GM23338 (cell line): ENCODE measurements around the gene UCN2. TPM values are rescaled to one million over a fixed set of nuclear protein-coding genes. Genes with fewer than 3 reads are reported as not detected.

Experiments
- ATAC-seq: fragments of 200-7000 bp; cut with Tn5 transposase; 3 replicates; pipeline ENCODE4 v1.9.1; 2020
- DNase-seq: peaks from one replicate; pipeline ENCODE4 v3.0.0-alpha.2; 2015; ENCODE audit warnings: low spot score
- H2AFZ ChIP-seq: fragments of 200-600 bp; sonication (generic); 2 replicates; pipeline ENCODE4 v1.8.0; 2016; ENCODE audit warnings: antibody characterized with exemption, mild to moderate bottlenecking, moderate library complexity
- H3F3A ChIP-seq: fragments of 200-600 bp; sonication (generic); replicated peaks from 2 replicates; pipeline ENCODE4 v1.8.0; 2017; ENCODE audit warnings: antibody characterized with exemption, mixed run types, low read depth
- H3K27ac ChIP-seq: fragments of 200-600 bp; sonication (generic); 2 replicates; pipeline ENCODE4 v1.6.1; 2016; ENCODE audit warnings: low read depth
- H3K27me3 ChIP-seq: fragments of 200-600 bp; sonication (generic); 2 replicates; pipeline ENCODE4 v1.8.0; 2016; ENCODE audit warnings: mild to moderate bottlenecking, mixed run types, moderate library complexity; ENCODE audit not compliant: insufficient read depth
- H3K36me3 ChIP-seq: fragments of 200-600 bp; sonication (generic); 2 replicates; pipeline ENCODE4 v1.8.0; 2016; ENCODE audit warnings: mild to moderate bottlenecking; ENCODE audit not compliant: insufficient read depth
- H3K4me1 ChIP-seq: fragments of 200-600 bp; sonication (generic); 2 replicates; pipeline ENCODE4 v1.8.0; 2016; ENCODE audit warnings: mild to moderate bottlenecking, moderate library complexity; ENCODE audit not compliant: insufficient read depth
- H3K4me2 ChIP-seq: fragments of 200-600 bp; sonication (generic); 2 replicates; pipeline ENCODE4 v1.7.1; 2017; ENCODE audit warnings: mixed run types
- H3K4me3 ChIP-seq: fragments of 200-600 bp; sonication (generic); 2 replicates; pipeline ENCODE4 v1.6.1; 2016; ENCODE audit warnings: mixed run types
- H3K79me2 ChIP-seq: fragments of 200-600 bp; sonication (generic); replicated peaks from 2 replicates; pipeline ENCODE4 v1.8.0; 2017; ENCODE audit warnings: mild to moderate bottlenecking; ENCODE audit not compliant: insufficient read depth
- H3K9me2 ChIP-seq: fragments of 200-600 bp; sonication (generic); 2 replicates; pipeline ENCODE4 v1.8.0; 2017; ENCODE audit not compliant: insufficient read depth
- H4K20me1 ChIP-seq: fragments of 200-600 bp; sonication (generic); replicated peaks from 2 replicates; pipeline ENCODE4 v1.8.0; 2017; ENCODE audit warnings: mild to moderate bottlenecking; ENCODE audit not compliant: insufficient read depth
- H3K27ac Mint-ChIP-seq: 2 replicates; pipeline ENCODE4 v1.8.0; 2020; ENCODE audit warnings: inconsistent platforms, mild to moderate bottlenecking, moderate library complexity, mixed read lengths
- H3K27me3 Mint-ChIP-seq: 3 replicates; pipeline ENCODE4 v1.8.0; 2022; ENCODE audit warnings: low read depth, mild to moderate bottlenecking, moderate library complexity, mixed read lengths, inconsistent platforms; ENCODE audit not compliant: insufficient read depth, poor library complexity
- H3K36me3 Mint-ChIP-seq: 3 replicates; pipeline ENCODE4 v1.8.0; 2021; ENCODE audit warnings: low read depth, mild to moderate bottlenecking, inconsistent platforms, moderate library complexity, mixed read lengths
- H3K4me1 Mint-ChIP-seq: 3 replicates; pipeline ENCODE4 v1.8.0; 2020; ENCODE audit warnings: mild to moderate bottlenecking, inconsistent platforms, mixed read lengths
- H3K4me3 Mint-ChIP-seq: 3 replicates; pipeline ENCODE4 v1.8.0; 2021; ENCODE audit warnings: moderate library complexity, mild to moderate bottlenecking, inconsistent platforms, mixed read lengths
- H3K9me3 Mint-ChIP-seq: 3 replicates; pipeline ENCODE4 v1.8.0; 2020; ENCODE audit warnings: moderate library complexity, mild to moderate bottlenecking, inconsistent platforms, mixed read lengths
- CREB1 ChIP-seq: fragments of 250-450 bp; sonication (Bioruptor Pico); IDR thresholded peaks from 2 replicates; pipeline ENCODE4 v1.5.0; 2020; ENCODE audit warnings: low read depth, mild to moderate bottlenecking, moderate library complexity
- EZH2 ChIP-seq: fragments of 200-600 bp; sonication (generic); IDR thresholded peaks from one replicate; pipeline ENCODE4 v1.8.0; 2017; ENCODE audit warnings: antibody characterized with exemption, mild to moderate bottlenecking, low read depth; ENCODE audit not compliant: unreplicated experiment
- EZH2phosphoT487 ChIP-seq: fragments of 200-600 bp; sonication (generic); IDR thresholded peaks from one replicate; pipeline ENCODE4 v1.8.1; 2018; ENCODE audit warnings: antibody characterized with exemption; ENCODE audit not compliant: unreplicated experiment
- NANOG ChIP-seq: IDR thresholded peaks from 2 replicates; pipeline ENCODE4 v1.6.1; 2016; ENCODE audit warnings: antibody characterized with exemption, borderline replicate concordance
- POLR2AphosphoS5 ChIP-seq: IDR thresholded peaks from 2 replicates; pipeline ENCODE4 v1.6.1; 2016; ENCODE audit warnings: antibody characterized with exemption, low read depth
- STAT1 ChIP-seq: IDR thresholded peaks from one replicate; pipeline ENCODE4 v1.6.1; 2016; ENCODE audit warnings: antibody characterized with exemption; ENCODE audit not compliant: unreplicated experiment
- ZNF114 ChIP-seq: fragments of 250-450 bp; sonication (Bioruptor Pico); IDR thresholded peaks from 2 replicates; pipeline ENCODE4 v1.5.0; 2020; ENCODE audit warnings: mild to moderate bottlenecking, moderate library complexity
- ZNF331 ChIP-seq: fragments of 250-450 bp; sonication (Bioruptor Pico); IDR thresholded peaks from 2 replicates; pipeline ENCODE4 v1.5.0; 2020; ENCODE audit warnings: low read depth, mild to moderate bottlenecking, moderate library complexity
- polyA plus RNA-seq: library from polyadenylated mRNA; unstranded; fragments of >200 nt; fragmentation: Nextera tagmentation; extraction: Ambion mirVana; gene quantifications from 2 replicates; pipeline ENCODE4 v1.2.1, GENCODE V29; 2016
- total RNA-seq: library from RNA; depleted of rRNA; stranded (reverse); fragments of >200 nt; shearing (Covaris generic); gene quantifications from 2 replicates; pipeline ENCODE4 v1.2.3, GENCODE V29; 2014
- TF ChIP-seq, protein P1 (sequence below): IDR thresholded peaks from 2 replicates; pipeline ENCODE4 v1.6.1; 2016; ENCODE audit warnings: antibody characterized with exemption
- TF ChIP-seq, protein P2 (sequence below), 2 experiments: fragments of 200-600 bp in 1 of 2; sonication (generic) in 1 of 2; conservative IDR thresholded peaks; 2 replicates each; pipeline versions ENCODE4 v1.5.1 to v1.6.1; 2016 to 2017; ENCODE audit warnings: antibody characterized with exemption in 2 of 2, low read depth in 2 of 2, mild to moderate bottlenecking in 2 of 2, moderate library complexity in 1 of 2

UCN2 gene
- total and polyA plus RNA-seq, 2 experiments from 2014 or later = 0.17 TPM; not detected in 1

DNA sequence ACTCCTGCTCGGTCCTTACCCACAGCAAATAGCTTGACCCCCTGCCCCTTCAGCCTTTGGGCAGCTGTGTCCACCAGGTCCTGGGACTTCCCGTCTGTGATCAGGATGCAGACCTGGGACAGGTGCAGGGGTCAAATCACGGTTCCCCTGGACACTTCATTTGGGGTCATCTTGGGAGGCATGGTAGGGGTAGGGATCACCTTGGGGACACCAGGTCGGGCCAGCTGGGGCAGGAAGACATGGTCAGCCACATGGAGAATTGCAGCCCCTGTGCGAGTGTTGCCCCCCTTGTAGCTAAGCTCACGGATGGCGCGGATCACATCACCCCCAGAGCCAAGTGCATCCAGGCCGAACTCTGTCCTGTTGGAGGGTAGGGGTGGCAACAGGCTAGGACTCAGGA lies 29.8 kb upstream of the UCN2 start:
- Mint-ChIP-seq H3K27me3 (peaks cover 22% of the 10 kb centered on the region), H3K27ac (no peak overlapping the region), H3K9me3 (no peaks in the 10 kb centered on the region), H3K4me1 (peaks cover 15% of the 10 kb centered on the region), H3K36me3 (peaks cover 6% of the 10 kb centered on the region), H3K4me3 (no peak overlapping the region)
- no peaks in the 10 kb centered on the region; the same call in 1 of the 2 replicates for H4K20me1 ChIP-seq
- H3F3A ChIP-seq = 0 out of 2 replicates have a peak, but pooled peaks cover 7% of the 10 kb centered on the region
- H3K4me3 ChIP-seq = no peak overlapping the region
- ATAC-seq = no peak
- no peaks in the 10 kb centered on the region for H3K9me2 ChIP-seq
- H3K79me2 ChIP-seq = no peaks in the 10 kb centered on the region
- no peak overlapping the region for H3K4me2 ChIP-seq
- peaks cover 11% of the 10 kb centered on the region; the same call in 1 of the 2 replicates for H3K27me3 ChIP-seq
- no peak for DNase-seq
- no peak overlapping the region for H2AFZ ChIP-seq
- TF ChIP-seq EZH2 (no peak), POLR2AphosphoS5 (no peak), ZNF331 (CRISPR knock-in tag) (no peak)
- no peaks in the 10 kb centered on the region for H3K36me3 ChIP-seq
- H3K4me1 ChIP-seq = peaks cover 17% of the 10 kb centered on the region; the same call in 1 of the 2 replicates
- no peak overlapping the region for H3K27ac ChIP-seq

DNA sequence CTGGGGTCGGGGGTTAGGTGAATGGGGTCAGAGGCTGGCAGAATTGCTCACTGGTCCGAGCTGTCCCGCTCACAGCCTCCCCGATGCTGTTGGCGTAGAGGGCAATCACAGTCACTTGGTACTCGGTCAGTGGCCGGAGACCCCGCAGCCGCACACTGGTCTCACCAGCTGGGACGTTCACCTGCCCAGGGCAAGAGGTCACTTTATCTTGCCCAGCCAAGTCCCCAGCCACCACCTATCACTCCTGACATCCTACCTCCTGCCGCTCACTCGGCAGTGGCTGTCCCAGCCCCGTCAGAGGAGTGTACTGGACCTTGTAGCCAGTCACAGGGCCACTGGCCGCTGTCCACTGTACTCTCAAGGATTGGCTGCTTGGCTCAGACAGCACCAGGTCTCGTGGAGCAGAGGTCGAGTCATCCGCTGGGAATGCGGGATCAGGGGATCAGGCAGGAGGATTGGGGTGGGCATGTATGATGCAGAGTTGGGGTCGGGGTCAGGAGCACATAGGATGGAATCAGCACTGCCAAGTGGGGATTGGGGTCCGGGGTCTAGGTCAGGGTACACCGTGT lies 29.0 kb upstream of the UCN2 start:
- DNase-seq (no peak), ATAC-seq (no peak)
- Histone ChIP-seq H3F3A (0 out of 2 replicates have a peak, but pooled peaks cover 7% of the 10 kb centered on the region), H3K9me2 (no peaks in the 10 kb centered on the region), H3K27me3 (peaks cover 11% of the 10 kb centered on the region; the same call in 1 of the 2 replicates), H3K4me1 (peaks cover 17% of the 10 kb centered on the region; the same call in 1 of the 2 replicates), H3K79me2 (no peaks in the 10 kb centered on the region), H3K27ac (no peak overlapping the region), H3K36me3 (no peaks in the 10 kb centered on the region), H3K4me2 (no peak overlapping the region), H3K4me3 (no peak overlapping the region), H4K20me1 (no peaks in the 10 kb centered on the region; the same call in 1 of the 2 replicates), H2AFZ (no peak overlapping the region)
- Mint-ChIP-seq H3K27ac (no peak overlapping the region), H3K36me3 (peaks cover 6% of the 10 kb centered on the region), H3K27me3 (peaks cover 22% of the 10 kb centered on the region), H3K9me3 (no peaks in the 10 kb centered on the region), H3K4me3 (no peak overlapping the region), H3K4me1 (peaks cover 21% of the 10 kb centered on the region)
- TF ChIP-seq CREB1 (no peak), ZNF114 (CRISPR knock-in tag) (no peak), EZH2phosphoT487 (no peak), STAT1 (no peak), EZH2 (no peak), NANOG (no peak), ZNF331 (CRISPR knock-in tag) (no peak)
- TF ChIP-seq, protein P1, sequence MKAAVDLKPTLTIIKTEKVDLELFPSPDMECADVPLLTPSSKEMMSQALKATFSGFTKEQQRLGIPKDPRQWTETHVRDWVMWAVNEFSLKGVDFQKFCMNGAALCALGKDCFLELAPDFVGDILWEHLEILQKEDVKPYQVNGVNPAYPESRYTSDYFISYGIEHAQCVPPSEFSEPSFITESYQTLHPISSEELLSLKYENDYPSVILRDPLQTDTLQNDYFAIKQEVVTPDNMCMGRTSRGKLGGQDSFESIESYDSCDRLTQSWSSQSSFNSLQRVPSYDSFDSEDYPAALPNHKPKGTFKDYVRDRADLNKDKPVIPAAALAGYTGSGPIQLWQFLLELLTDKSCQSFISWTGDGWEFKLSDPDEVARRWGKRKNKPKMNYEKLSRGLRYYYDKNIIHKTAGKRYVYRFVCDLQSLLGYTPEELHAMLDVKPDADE = no peak
- TF ChIP-seq, protein P2, sequence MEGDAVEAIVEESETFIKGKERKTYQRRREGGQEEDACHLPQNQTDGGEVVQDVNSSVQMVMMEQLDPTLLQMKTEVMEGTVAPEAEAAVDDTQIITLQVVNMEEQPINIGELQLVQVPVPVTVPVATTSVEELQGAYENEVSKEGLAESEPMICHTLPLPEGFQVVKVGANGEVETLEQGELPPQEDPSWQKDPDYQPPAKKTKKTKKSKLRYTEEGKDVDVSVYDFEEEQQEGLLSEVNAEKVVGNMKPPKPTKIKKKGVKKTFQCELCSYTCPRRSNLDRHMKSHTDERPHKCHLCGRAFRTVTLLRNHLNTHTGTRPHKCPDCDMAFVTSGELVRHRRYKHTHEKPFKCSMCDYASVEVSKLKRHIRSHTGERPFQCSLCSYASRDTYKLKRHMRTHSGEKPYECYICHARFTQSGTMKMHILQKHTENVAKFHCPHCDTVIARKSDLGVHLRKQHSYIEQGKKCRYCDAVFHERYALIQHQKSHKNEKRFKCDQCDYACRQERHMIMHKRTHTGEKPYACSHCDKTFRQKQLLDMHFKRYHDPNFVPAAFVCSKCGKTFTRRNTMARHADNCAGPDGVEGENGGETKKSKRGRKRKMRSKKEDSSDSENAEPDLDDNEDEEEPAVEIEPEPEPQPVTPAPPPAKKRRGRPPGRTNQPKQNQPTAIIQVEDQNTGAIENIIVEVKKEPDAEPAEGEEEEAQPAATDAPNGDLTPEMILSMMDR (conservative IDR thresholded peaks at IDR 0.05; ENCODE audit: low read depth in 2 of 2) = no peak
